Pons (tissue), 1 donor: ENCODE measurements around the gene TMEM30A.
A peak's percentile ranks its signal among the peaks of the same experiment; 100 is the strongest.

Source experiments
- DNase-seq: peaks from one replicate; pipeline ENCODE4 v3.0.0-alpha.2; 2016; ENCODE audit warnings: low spot score

TMEM30A gene

DNA sequence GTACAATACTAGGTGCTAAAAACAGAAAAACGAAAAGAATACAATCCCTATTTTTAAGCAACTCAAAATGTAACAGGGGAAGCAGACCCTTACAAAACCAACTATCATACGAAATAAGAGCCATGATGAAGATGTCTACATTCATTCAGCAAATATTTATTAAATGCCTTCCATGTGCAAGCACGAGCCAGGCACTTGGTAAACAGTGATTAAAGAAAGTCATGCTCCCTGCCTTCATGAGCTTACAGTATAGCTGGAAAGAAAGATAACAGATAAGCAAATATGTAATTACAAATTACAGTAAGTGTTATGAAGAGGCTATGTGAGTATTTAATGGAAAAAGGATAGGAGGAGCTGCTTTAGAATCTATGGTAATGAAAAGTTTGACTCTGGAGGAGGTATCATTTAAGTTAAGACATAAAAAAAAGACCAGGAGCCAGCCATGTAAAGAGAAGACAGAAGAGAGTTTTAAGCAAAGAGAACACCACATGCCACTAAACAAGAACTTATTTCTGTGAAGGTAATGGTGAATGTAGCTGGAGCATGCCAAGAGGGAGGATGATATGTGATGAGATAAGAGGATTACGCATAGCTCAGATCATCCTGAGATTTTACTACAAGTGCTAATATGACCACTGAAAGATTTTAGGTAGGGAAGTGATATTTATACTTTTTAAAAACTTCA is 21.7 kb downstream of the TMEM30A start:
- no peak for DNase-seq

GRCh38 chr6:75261299-75261698 is 23.3 kb downstream of the TMEM30A start:
- no peak for DNase-seq

DNA sequence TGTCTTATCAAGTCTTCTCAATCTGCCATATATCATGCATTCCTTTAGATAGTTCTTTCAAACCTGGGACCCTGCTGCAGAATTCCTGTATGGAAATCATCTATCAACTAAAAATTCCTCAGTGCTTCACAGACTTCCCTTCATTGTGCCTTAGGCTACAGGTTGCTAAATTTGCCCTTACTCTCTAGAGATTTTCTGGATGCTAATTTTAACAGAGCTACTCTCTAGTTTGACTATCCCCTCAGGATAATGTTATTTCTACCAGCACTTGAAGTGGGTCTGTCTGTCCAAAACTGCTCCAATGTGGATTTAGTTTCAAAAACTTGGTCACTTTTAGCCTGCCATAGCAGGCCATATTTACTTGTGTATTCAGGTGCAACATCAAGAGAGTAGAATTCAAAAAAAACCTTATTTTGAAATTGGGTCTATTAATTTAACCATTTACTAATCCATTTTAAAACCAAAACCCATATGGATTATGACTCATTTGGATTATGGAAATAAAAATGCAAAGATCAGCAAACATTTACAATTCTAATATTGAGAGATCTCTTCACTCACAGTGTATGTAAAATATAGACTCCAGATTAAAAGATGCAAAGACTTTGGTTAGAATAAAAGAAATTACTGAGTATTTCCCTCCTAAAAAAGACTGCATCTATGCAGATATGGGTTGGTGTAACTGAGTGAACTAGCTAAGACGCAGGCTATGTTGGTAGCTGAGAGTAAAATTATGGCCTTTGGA is 27.1 kb downstream of the TMEM30A start:
- no peak for DNase-seq

DNA sequence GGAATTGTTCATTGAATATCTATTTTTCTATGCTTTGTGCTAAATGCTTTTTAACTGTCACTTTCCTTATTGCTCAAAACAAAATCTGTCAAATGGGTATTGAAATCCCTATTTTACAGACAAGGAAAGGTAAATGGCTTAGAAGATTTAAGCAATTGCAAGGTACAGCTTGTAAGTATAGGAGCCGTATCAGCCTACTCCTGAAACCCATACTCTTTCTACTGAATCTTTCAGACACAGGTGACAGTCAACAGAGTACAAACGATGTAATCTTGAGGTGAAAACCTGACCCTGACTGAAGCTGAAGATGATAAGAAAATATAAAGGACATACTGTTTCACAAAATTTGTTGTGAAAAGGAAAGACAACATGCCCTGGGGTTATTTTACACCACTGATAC is 34.0 kb downstream of the TMEM30A start:
- DNase-seq, result no peak

DNA sequence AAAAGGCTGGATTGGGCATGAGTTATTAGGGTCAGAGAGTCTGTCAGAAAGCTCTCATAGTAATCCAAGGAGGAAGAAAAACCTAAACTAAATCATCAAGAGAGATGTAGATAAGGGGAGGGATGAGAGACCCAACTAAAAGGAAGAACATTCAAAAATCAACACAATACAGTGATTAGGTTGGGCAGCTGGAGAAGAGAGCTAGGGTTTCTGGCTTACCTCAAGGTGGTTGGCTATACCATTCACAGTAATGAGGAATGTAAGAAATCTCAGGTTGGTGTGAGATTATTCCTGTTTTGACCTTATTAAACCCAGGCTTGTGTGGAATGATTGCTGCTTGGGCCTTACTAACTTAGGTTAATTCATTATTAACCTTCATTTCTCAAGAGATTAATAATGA is 34.8 kb downstream of the TMEM30A start:
- no peak for DNase-seq

DNA sequence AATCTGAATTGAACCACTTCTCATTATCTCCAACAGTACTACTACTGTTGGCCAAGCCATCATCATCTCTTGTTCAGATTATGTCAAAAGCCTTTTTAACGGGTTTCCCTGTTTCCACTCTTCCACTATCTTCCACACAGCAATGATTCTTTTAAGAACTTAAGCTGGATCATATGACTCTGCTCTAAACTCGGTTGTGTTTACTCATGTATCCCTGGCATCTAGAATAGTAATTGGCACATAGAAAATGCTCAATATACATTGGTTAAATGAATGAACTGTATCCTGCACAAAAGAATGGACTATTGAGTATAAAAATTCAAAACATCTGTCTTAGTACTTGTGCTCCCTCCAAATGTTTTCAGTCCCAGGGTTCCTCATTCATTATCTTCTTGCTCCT is 38.2 kb downstream of the TMEM30A start:
- DNase-seq, result no peak

GRCh38 chr6:75244063-75244584 is 40.5 kb downstream of the TMEM30A start:
- no peak for DNase-seq

- DNase-seq, result peak; percentile 98
Measured at GRCh38 chr6:75243333-75244062, 41.1 kb downstream of the TMEM30A start, which contains the start of gene COX7A2. Gene COX7A2 (minus strand): TSS chr6:75243801. CDS start chr6:75243734, 67 bp downstream.

GRCh38 chr6:75236630-75237029 is 48.0 kb downstream of the TMEM30A start:
- no peak for DNase-seq

GRCh38 chr6:75235271-75235670 is 49.3 kb downstream of the TMEM30A start:
- no peak for DNase-seq

- peak; percentile 43 for DNase-seq
Measured at GRCh38 chr6:75234126-75234865, 50.3 kb downstream of the TMEM30A start.

DNA sequence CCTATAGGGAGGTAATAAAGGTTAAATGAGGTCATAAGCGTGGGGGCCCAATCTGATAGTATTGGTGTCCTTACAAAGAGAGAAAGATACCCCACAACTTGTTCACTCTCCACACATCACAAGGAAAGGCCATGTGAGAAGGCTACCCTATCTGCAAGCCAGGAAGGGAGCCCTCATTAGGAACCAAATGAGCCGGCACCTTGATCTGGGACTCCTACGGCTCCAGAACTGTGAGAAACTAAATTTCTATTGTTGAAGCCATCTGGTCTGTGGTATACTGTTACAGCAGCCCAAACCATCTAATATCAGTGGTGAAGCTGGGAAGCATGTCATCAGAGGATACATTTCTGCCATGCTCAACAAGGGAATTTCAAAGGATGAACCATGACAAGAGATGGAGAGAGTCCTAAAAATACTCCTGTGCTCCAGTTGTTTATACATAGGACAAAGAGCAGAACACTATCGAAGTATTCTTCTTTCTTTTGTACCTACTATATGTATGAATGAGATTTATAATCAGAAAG is 51.4 kb downstream of the TMEM30A start:
- DNase-seq, result no peak

- peak; percentile 73 for DNase-seq
Measured at GRCh38 chr6:75230484-75231325, 53.9 kb downstream of the TMEM30A start.

- no peak for DNase-seq
Measured at GRCh38 chr6:75224303-75224926, 60.2 kb downstream of the TMEM30A start.

DNA sequence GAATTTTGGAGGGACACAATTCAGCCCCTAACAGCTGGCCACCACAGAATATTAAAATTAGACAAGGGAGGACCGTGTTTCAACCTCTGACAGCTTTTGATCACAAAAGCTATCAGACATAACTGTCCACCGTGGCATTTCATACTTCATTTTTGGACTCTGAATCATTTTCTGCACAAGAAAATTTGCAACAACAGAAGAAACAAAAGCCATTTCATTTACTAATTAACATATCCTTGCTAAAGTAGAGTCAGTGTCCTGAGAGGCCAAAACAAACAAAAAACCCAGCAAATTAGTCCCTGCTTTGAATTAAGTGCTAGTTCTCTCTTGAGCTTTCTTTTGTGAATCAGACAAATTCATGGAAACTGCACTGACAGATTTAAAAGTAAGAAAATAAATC is 61.2 kb downstream of the TMEM30A start:
- DNase-seq, result no peak

- DNase-seq, result no peak
Measured at GRCh38 chr6:75222261-75222660, 62.3 kb downstream of the TMEM30A start.

GRCh38 chr6:75221116-75221515 is 63.5 kb downstream of the TMEM30A start:
- no peak for DNase-seq

GRCh38 chr6:75220357-75220756 is 64.2 kb downstream of the TMEM30A start:
- DNase-seq, result no peak

DNA sequence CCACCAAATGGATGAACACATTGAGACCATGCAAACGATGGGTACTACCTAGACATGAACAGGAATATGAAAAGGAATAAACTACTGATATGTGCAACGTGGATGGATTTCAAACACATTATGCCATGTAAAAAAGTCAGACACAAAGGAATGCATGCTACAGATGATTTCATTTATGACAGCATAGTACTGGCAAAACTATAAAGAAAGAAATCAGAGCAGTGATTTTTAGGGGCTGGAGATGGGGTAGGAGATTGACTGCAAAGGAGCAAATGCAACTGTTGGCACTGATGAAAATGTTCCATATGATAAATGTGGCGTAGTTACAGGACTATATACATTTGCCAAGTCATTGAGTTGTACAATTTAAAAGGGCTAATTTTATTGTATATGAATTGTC is 65.3 kb downstream of the TMEM30A start:
- DNase-seq, result no peak

GRCh38 chr6:75217193-75217592 is 67.4 kb downstream of the TMEM30A start:
- no peak for DNase-seq
